Chondrocyte (in vitro differentiated cells): ENCODE results near the gene TLR10. TPM values are rescaled to one million over a fixed set of nuclear protein-coding genes. Genes with fewer than 3 reads are reported as not detected.

Experiments used
- DNase-seq: peaks from one replicate; pipeline ENCODE4 v3.0.0; 2021; ENCODE audit warnings: mixed read lengths, low spot score
- H3K27ac Mint-ChIP-seq: one replicate; pipeline ENCODE4 v1.8.0; 2021; ENCODE audit warnings: mild to moderate bottlenecking, moderate library complexity, mixed read lengths; ENCODE audit not compliant: unreplicated experiment
- H3K27me3 Mint-ChIP-seq: 2 replicates; pipeline ENCODE4 v1.8.0; 2021; ENCODE audit warnings: low read depth, mixed read lengths
- H3K36me3 Mint-ChIP-seq: 2 replicates; pipeline ENCODE4 v1.8.0; 2021; ENCODE audit warnings: low read depth, mixed read lengths
- H3K4me1 Mint-ChIP-seq: 2 replicates; pipeline ENCODE4 v1.8.0; 2021; ENCODE audit warnings: low read depth, mild to moderate bottlenecking, mixed read lengths
- H3K4me3 Mint-ChIP-seq: one replicate; pipeline ENCODE4 v1.8.0; 2021; ENCODE audit warnings: mild to moderate bottlenecking, moderate library complexity, mixed read lengths; ENCODE audit not compliant: unreplicated experiment
- H3K9me3 Mint-ChIP-seq: 2 replicates; pipeline ENCODE4 v1.8.0; 2021; ENCODE audit warnings: low read depth, mixed read lengths
- CTCF ChIP-seq: fragments of 200-600 bp; sonication (generic); IDR thresholded peaks from 2 replicates; pipeline ENCODE4 v1.5.0; 2021; ENCODE audit warnings: antibody characterized with exemption, mild to moderate bottlenecking, moderate library complexity
- total RNA-seq: library from RNA; stranded (reverse); gene quantifications from 3 replicates; pipeline ENCODE4 v1.2.1, GENCODE V29; 2021

TLR10 gene
- total RNA-seq, 1 donor from 2014 or later, result not detected

DNA sequence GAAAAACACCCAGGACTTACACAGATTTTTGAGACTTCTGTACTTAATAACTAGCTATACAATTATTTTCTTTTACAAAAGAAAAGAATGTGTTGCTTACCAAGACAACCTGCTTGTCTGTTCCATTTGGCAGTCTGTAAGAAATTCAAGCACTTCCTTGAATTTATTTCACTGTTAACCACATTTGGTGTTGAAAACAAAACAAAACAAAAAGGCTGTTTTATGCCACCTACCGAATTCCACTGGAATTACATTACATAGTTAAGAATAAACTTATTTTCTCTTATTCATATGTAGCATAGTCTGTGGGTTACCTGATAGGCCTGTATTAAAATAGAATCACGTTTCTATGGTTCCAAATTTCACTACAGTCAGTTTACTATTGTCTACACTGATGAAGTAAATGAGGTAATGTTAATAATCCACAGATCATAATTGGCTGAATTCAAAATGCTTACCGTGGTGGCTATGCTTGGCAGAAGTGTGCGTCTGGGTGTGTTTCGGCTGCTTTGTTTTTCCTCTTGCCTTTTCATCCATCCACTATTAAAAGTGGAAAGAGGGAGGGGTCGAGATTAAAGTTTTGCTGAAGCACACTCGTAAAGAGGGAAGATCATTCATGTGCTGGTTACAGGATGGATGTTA, 22.0 kb upstream of the TLR10 start, which contains the start of gene TLR1:
TLR1 (minus strand) TSS at position 138 of the 642 bp plus-strand sequence. CDS start 5,960 bp downstream, outside the sequence.
- Mint-ChIP-seq H3K36me3 (no peaks in the 10 kb centered on the region), H3K9me3 (peaks cover 3% of the 10 kb centered on the region), H3K4me3 (no peak within 1 kb of the TSS), H3K27ac (peak within 1 kb of the TSS; percentile 33), H3K4me1 (peaks cover 21% of the 10 kb centered on the region), H3K27me3 (no peaks in the 10 kb centered on the region)
- TF ChIP-seq CTCF, result peak; percentile 83
- no peak for DNase-seq

- Mint-ChIP-seq H3K9me3 (peaks cover 3% of the 10 kb centered on the region), H3K36me3 (no peaks in the 10 kb centered on the region), H3K4me3 (no peak overlapping the region), H3K27ac (peak overlapping the region; percentile 33), H3K27me3 (no peaks in the 10 kb centered on the region), H3K4me1 (peaks cover 21% of the 10 kb centered on the region)
- DNase-seq, result no peak
- TF ChIP-seq CTCF, result no peak
Observed at GRCh38 chr4:38803833-38804653, 21.3 kb upstream of the TLR10 start.

DNA sequence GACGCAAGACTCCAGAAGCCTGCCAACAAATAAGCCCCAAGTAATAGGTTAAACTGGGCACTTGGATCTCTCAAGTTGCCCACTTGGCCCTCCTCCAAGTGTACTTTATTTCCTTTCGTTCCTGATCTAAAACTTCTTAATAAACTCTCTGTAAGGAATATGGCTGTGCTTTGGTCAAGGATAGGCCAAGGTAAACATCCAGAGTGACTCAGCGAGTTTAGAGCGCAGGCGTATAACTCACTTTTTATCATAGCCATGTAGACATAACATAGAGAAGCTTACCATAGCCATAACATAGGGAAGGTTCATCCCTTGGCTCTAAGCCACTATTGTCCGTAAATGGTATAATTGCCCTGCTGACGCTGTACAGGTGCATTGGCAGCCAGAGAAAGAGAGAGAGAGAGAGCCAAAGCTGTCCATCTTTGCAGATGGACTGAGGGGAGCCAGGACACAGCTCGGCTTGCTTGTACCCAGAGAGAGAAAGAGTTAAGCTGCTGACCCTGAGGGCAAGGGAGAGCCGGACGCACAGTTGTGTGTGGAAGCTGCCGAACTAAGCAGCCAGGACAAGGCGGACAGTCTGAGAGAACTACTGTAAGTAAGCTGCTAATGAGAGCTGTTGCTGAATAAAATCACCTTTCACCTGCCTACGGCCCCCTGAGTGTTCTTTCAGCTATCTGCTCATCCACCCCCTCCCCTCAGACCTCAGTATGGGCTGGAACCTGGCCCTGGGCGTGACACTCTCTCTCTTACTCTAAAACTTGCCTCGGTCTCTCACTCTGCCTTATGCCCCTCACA, 20.0 kb upstream of the TLR10 start:
- TF ChIP-seq CTCF, result no peak
- H3K4me1 Mint-ChIP-seq, result peaks cover 21% of the 10 kb centered on the region
- peaks cover 3% of the 10 kb centered on the region for H3K9me3 Mint-ChIP-seq
- H3K36me3 Mint-ChIP-seq, result no peaks in the 10 kb centered on the region
- DNase-seq, result no peak
- H3K4me3 Mint-ChIP-seq, result no peak overlapping the region
- H3K27ac Mint-ChIP-seq, result no peak overlapping the region
- H3K27me3 Mint-ChIP-seq, result no peaks in the 10 kb centered on the region

DNA sequence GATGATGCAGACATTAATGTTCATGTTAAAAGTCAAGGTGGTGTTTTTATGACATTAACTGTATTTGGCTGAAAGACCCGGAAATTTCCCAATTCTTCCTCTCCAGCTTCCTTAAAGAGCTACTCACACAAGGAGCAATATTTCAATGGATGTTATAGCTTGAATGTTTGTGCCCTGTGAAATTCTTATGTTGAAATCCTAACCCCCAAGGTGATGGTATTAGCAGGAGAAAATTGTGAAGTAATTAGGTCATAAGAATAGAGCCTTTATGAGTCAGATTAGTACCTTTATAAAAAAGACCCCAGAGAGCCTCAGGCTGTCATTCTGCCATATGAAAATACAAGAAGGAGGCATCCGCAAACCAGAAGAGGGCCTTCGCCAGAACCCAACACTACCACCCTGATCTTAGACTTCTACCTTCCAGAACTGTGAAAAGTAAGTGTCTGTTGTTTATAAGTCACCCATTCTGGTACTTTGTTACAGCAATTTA, 18.2 kb upstream of the TLR10 start:
- Mint-ChIP-seq H3K27ac (no peak overlapping the region), H3K27me3 (no peaks in the 10 kb centered on the region), H3K9me3 (peaks cover 3% of the 10 kb centered on the region), H3K4me1 (peaks cover 19% of the 10 kb centered on the region), H3K36me3 (no peaks in the 10 kb centered on the region), H3K4me3 (no peak overlapping the region)
- TF ChIP-seq CTCF, result no peak
- no peak for DNase-seq

DNA sequence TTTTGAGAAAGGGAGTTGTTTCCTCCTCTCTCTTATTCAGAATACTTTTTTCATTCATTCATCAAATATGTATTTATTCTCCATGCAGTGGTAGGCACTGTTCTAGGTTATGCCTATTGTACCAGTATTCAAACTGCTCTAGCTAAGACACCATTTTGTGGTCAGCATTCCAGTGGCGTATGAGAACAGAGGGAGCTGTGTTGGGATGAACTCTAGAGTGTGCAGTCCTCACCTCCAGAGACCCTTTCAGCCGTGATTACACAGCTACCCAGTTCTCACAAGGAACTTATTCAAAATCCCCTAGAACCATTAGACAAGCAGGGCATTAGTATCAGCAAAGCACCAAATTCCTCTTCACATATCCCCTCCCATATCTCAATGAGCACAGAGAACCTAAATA, 17.6 kb upstream of the TLR10 start:
- DNase-seq, result no peak
- peaks cover 3% of the 10 kb centered on the region for H3K9me3 Mint-ChIP-seq
- no peak overlapping the region for H3K27ac Mint-ChIP-seq
- no peak overlapping the region for H3K4me3 Mint-ChIP-seq
- no peaks in the 10 kb centered on the region for H3K27me3 Mint-ChIP-seq
- TF ChIP-seq CTCF, result no peak
- H3K4me1 Mint-ChIP-seq, result peaks cover 13% of the 10 kb centered on the region
- no peaks in the 10 kb centered on the region for H3K36me3 Mint-ChIP-seq
